GF-D8 (cell line): Measurements from ENCODE around the gene S100A4.
"Not testable (repeated sequence)": the region's sequence is repeated elsewhere in the genome, so short reads cannot be mapped to it uniquely, and the experiment has no call there.

Experiments
- DNase-seq: peaks from one replicate; lab custom pipeline; 2025; lab: John Stamatoyannopoulos, UW

The S100A4 gene

GRCh38 chr1:153545067-153546055 lies at the start of gene S100A4:
Gene S100A4, minus strand, starts transcription at chr1:153545806. Its CDS starts 1,012 bp downstream, at chr1:153544794.
- DNase-seq = peak; percentile 75

GRCh38 chr1:153592748-153593147 lies 47.1 kb upstream of the S100A4 start:
- no peak for DNase-seq

- no peak for DNase-seq
These were observed 42.9 kb upstream of the S100A4 start for GRCh38 chr1:153588482-153588881.

GRCh38 chr1:153588033-153588432 lies 42.4 kb upstream of the S100A4 start:
- DNase-seq = not testable (repeated sequence)

GRCh38 chr1:153587314-153587713 lies 41.7 kb upstream of the S100A4 start:
- DNase-seq = no peak

- no peak for DNase-seq
These were observed 40.7 kb upstream of the S100A4 start for GRCh38 chr1:153586347-153586746.

- no peak for DNase-seq
These were observed 39.4 kb upstream of the S100A4 start for GRCh38 chr1:153585006-153585405.

GRCh38 chr1:153583976-153584375 lies 38.4 kb upstream of the S100A4 start:
- no peak for DNase-seq

- not testable (repeated sequence) for DNase-seq
These were observed 37.9 kb upstream of the S100A4 start for GRCh38 chr1:153583514-153583913.

- DNase-seq = not testable (repeated sequence)
These were observed 37.2 kb upstream of the S100A4 start for GRCh38 chr1:153582836-153583235.

- no peak for DNase-seq
These were observed 33.3 kb upstream of the S100A4 start for GRCh38 chr1:153578936-153579335.

- DNase-seq = no peak
These were observed 32.9 kb upstream of the S100A4 start for GRCh38 chr1:153578490-153578889.

GRCh38 chr1:153577624-153578051 lies 32.0 kb upstream of the S100A4 start:
- no peak for DNase-seq

GRCh38 chr1:153577138-153577537 lies 31.5 kb upstream of the S100A4 start:
- DNase-seq = no peak

- DNase-seq = not testable (repeated sequence)
These were observed 29.9 kb upstream of the S100A4 start for GRCh38 chr1:153575497-153575896.

GRCh38 chr1:153575081-153575491 lies 29.5 kb upstream of the S100A4 start:
- DNase-seq = not testable (repeated sequence)

- no peak for DNase-seq
These were observed 27.7 kb upstream of the S100A4 start for GRCh38 chr1:153573351-153573750.

- peak; percentile 10 for DNase-seq
These were observed 27.0 kb upstream of the S100A4 start for GRCh38 chr1:153572569-153573015.

GRCh38 chr1:153571706-153572105 lies 26.1 kb upstream of the S100A4 start:
- DNase-seq = no peak

- no peak for DNase-seq
These were observed 25.3 kb upstream of the S100A4 start for GRCh38 chr1:153570874-153571273.

GRCh38 chr1:153569465-153569864 lies 23.9 kb upstream of the S100A4 start:
- no peak for DNase-seq

GRCh38 chr1:153568367-153569099 lies 22.9 kb upstream of the S100A4 start:
- no peak for DNase-seq
